GM12878 (cell line): ENCODE measurements around the gene GPN1.

Source experiments
- CHD1 ChIP-seq: IDR thresholded peaks from 2 replicates; pipeline ENCODE4 v1.6.1; 2012; ENCODE audit warnings: low read depth, low read length, improper control_type of control experiment
- EZH2 ChIP-seq: IDR thresholded peaks from 2 replicates; pipeline ENCODE4 v1.6.1; 2012; ENCODE audit warnings: low read depth, mild to moderate bottlenecking, control low read depth, inconsistent platforms, low read length, borderline replicate concordance; ENCODE audit not compliant: control insufficient read depth
- JUND ChIP-seq: IDR thresholded peaks from 2 replicates; pipeline ENCODE4 v1.6.1; 2012; ENCODE audit warnings: low read depth, mild to moderate bottlenecking, low read length, improper control_type of control experiment, moderate library complexity
- RAD51 ChIP-seq: fragments of 450-650 bp; IDR thresholded peaks from 2 replicates; pipeline ENCODE4 v1.6.1; 2016; ENCODE audit warnings: moderate library complexity, mild to moderate bottlenecking, inconsistent platforms
- SP1 ChIP-seq: IDR thresholded peaks from one replicate; pipeline ENCODE4 v1.6.1; 2011; ENCODE audit warnings: low read depth, low read length
- TF ChIP-seq, protein P1 (sequence below), 3 experiments: IDR thresholded peaks in 2 of 3; conservative IDR thresholded peaks in 1 of 3; 2 replicates each; pipeline ENCODE4 v1.5.1; 2011; ENCODE audit warnings: low read depth in 3 of 3, low read length in 3 of 3, mild to moderate bottlenecking in 3 of 3, control low read depth in 2 of 3, moderate library complexity in 2 of 3, inconsistent platforms in 1 of 3, mixed read lengths in 1 of 3; ENCODE audit not compliant: control insufficient read depth in 2 of 3, insufficient read depth in 1 of 3; ENCODE audit errors: extremely low read depth in 1 of 3

DNA sequence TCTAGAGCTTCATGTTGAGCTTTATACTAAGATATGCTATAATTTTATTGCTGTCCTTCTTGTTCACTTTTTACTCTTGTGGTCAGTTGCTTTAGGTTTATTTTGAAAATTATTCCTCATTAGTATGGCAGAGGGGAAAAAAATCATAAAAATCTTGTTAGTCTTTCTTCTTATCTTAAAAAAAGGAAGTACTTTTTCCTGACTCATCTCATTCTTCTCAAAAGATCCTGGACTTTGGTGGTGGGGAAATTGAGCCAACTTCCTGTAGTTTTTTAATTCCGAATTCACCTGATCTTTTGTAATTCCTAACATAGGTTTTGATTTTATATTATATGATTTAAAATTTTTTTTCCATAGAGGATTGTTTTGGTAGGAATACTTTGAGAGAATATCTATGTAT lies 38.6 kb downstream of the GPN1 start:
- no peak for TF ChIP-seq EZH2
- TF ChIP-seq, protein P1, sequence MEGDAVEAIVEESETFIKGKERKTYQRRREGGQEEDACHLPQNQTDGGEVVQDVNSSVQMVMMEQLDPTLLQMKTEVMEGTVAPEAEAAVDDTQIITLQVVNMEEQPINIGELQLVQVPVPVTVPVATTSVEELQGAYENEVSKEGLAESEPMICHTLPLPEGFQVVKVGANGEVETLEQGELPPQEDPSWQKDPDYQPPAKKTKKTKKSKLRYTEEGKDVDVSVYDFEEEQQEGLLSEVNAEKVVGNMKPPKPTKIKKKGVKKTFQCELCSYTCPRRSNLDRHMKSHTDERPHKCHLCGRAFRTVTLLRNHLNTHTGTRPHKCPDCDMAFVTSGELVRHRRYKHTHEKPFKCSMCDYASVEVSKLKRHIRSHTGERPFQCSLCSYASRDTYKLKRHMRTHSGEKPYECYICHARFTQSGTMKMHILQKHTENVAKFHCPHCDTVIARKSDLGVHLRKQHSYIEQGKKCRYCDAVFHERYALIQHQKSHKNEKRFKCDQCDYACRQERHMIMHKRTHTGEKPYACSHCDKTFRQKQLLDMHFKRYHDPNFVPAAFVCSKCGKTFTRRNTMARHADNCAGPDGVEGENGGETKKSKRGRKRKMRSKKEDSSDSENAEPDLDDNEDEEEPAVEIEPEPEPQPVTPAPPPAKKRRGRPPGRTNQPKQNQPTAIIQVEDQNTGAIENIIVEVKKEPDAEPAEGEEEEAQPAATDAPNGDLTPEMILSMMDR (IDR thresholded peaks at IDR 0.05 in 2 of 3, conservative IDR thresholded peaks at IDR 0.05 in 1 of 3; ENCODE audit: control insufficient read depth in 2 of 3, extremely low read depth in 1 of 3, insufficient read depth in 1 of 3, low read depth in 3 of 3, low read length in 3 of 3): no peak
- TF ChIP-seq SP1: no peak
- TF ChIP-seq CHD1: no peak
- no peak for TF ChIP-seq RAD51
- no peak for TF ChIP-seq JUND
